NCI-H146 treated with DMSO at 0.1 percent for 48 hours (cell line): ENCODE measurements around the gene PIGN.
"Not testable (repeated sequence)": the region's sequence is repeated elsewhere in the genome, so short reads cannot be mapped to it uniquely, and the experiment has no call there.

Experiments
- DNase-seq: peaks from one replicate; lab custom pipeline; 2025; ENCODE audit not compliant: unreplicated experiment; lab: John Stamatoyannopoulos, UW

Gene PIGN

GRCh38 chr18:62069556-62069955 lies 117.3 kb downstream of the PIGN start:
- no peak for DNase-seq

GRCh38 chr18:62066102-62066818 lies 120.6 kb downstream of the PIGN start:
- no peak for DNase-seq

- DNase-seq: no peak
Measured at GRCh38 chr18:62064361-62064760, 122.5 kb downstream of the PIGN start.

GRCh38 chr18:62061821-62062478 lies 124.9 kb downstream of the PIGN start:
- DNase-seq: no peak

- DNase-seq: no peak
Measured at GRCh38 chr18:62060820-62061219, 126.0 kb downstream of the PIGN start.

- no peak for DNase-seq
Measured at GRCh38 chr18:62054929-62055498, 131.8 kb downstream of the PIGN start.

GRCh38 chr18:62048279-62048678 lies 138.6 kb downstream of the PIGN start:
- no peak for DNase-seq

- no peak for DNase-seq
Measured at GRCh38 chr18:62045316-62045715, 141.5 kb downstream of the PIGN start.

GRCh38 chr18:62044490-62045000 lies 142.3 kb downstream of the PIGN start:
- DNase-seq: no peak

GRCh38 chr18:62037989-62038778 lies 148.7 kb downstream of the PIGN start:
- no peak for DNase-seq

- no peak for DNase-seq
Measured at GRCh38 chr18:62037012-62037742, 149.7 kb downstream of the PIGN start.

GRCh38 chr18:62034286-62034685 lies 152.6 kb downstream of the PIGN start:
- DNase-seq: not testable (repeated sequence)

- no peak for DNase-seq
Measured at GRCh38 chr18:62033756-62034155, 153.1 kb downstream of the PIGN start.

GRCh38 chr18:62033207-62033606 lies 153.6 kb downstream of the PIGN start:
- no peak for DNase-seq

- no peak for DNase-seq
Measured at GRCh38 chr18:62030091-62030985, 156.5 kb downstream of the PIGN start.

GRCh38 chr18:62028715-62029114 lies 158.1 kb downstream of the PIGN start:
- DNase-seq: no peak

GRCh38 chr18:62027914-62028520 lies 158.8 kb downstream of the PIGN start:
- no peak for DNase-seq

- DNase-seq: no peak
Measured at GRCh38 chr18:62026586-62026985, 160.3 kb downstream of the PIGN start.

- no peak for DNase-seq
Measured at GRCh38 chr18:62024983-62025382, 161.9 kb downstream of the PIGN start.
